HepG2 (cell line): ENCODE measurements around the gene PCBP4. TPM values are rescaled to one million over a fixed set of nuclear protein-coding genes. Genes with fewer than 3 reads are reported as not detected.

Experiments used
- AGO1 ChIP-seq: fragments of 200-400 bp; formaldehyde crosslinking; IDR thresholded peaks from 2 replicates; pipeline ENCODE4 v1.6.1; 2017; ENCODE audit warnings: mild to moderate bottlenecking, low read depth, low read length, moderate library complexity; ENCODE audit not compliant: poor library complexity, severe bottlenecking
- BRD4 ChIP-seq: sonication (generic); formaldehyde crosslinking; IDR thresholded peaks from 2 replicates; pipeline ENCODE4 v1.4.0; 2020; ENCODE audit warnings: missing genetic modification reagents
- GZF1 ChIP-seq: sonication (generic); formaldehyde crosslinking; IDR thresholded peaks from 2 replicates; pipeline ENCODE4 v1.5.1; 2020; ENCODE audit warnings: mild to moderate bottlenecking, missing genetic modification reagents
- HNRNPH1 ChIP-seq: fragments of 200-400 bp; formaldehyde crosslinking; optimal IDR thresholded peaks from 2 replicates; pipeline ENCODE3; 2017; ENCODE audit warnings: mild to moderate bottlenecking, low read depth, low read length
- MED13 ChIP-seq: sonication (generic); formaldehyde crosslinking; IDR thresholded peaks from 2 replicates; pipeline ENCODE4 v1.5.0; 2020; ENCODE audit warnings: missing genetic modification reagents
- RAD21 ChIP-seq: fragments of 450-650 bp; formaldehyde crosslinking; IDR thresholded peaks from 2 replicates; pipeline ENCODE4 v1.5.0; 2020; ENCODE audit warnings: mild to moderate bottlenecking
- RERE ChIP-seq: IDR thresholded peaks from 2 replicates; pipeline ENCODE4 v1.6.1; 2016; ENCODE audit warnings: low read depth, missing genetic modification reagents, missing compliant biosample characterization
- TBX3 ChIP-seq: fragments of 450-650 bp; IDR thresholded peaks from 2 replicates; pipeline ENCODE4 v1.6.1; 2017; ENCODE audit warnings: antibody characterized with exemption, mild to moderate bottlenecking, inconsistent platforms, borderline replicate concordance
- ZNF24 ChIP-seq: fragments of 450-650 bp; IDR thresholded peaks from 2 replicates; pipeline ENCODE4 v1.6.1; 2017; ENCODE audit warnings: antibody characterized with exemption, mild to moderate bottlenecking
- ZNF253 ChIP-seq: sonication (generic); formaldehyde crosslinking; IDR thresholded peaks from 2 replicates; pipeline ENCODE4 v1.8.0; 2022; ENCODE audit warnings: mild to moderate bottlenecking, missing genetic modification reagents, borderline replicate concordance
- ZNF414 ChIP-seq: sonication (generic); formaldehyde crosslinking; IDR thresholded peaks from 2 replicates; pipeline ENCODE4 v1.5.0; 2020; ENCODE audit warnings: missing genetic modification reagents
- ZNF687 ChIP-seq: sonication (generic); formaldehyde crosslinking; IDR thresholded peaks from 2 replicates; pipeline ENCODE4 v1.5.1; 2020; ENCODE audit warnings: mild to moderate bottlenecking, missing genetic modification reagents, moderate library complexity
- ZSCAN12 ChIP-seq: sonication (generic); formaldehyde crosslinking; IDR thresholded peaks from 2 replicates; pipeline ENCODE4 v1.9.0; 2021; ENCODE audit warnings: mild to moderate bottlenecking, missing genetic modification reagents
- polyA plus RNA-seq, 8 experiments: library from polyadenylated mRNA; depleted of rRNA in 3 of 8; stranded (reverse) in 7 of 8; unstranded in 1 of 8; fragments of >200 nt; fragmentation: Illumina TruSeq in 4 of 8; extraction: Trizol in 4 of 8; gene quantifications; 2 replicates each; pipeline versions ENCODE4 v1.2.1 to v1.2.3, GENCODE V29; 2011 to 2016; ENCODE audit warnings: low read depth in 4 of 8, missing spikeins in 1 of 8, mixed read lengths in 1 of 8; ENCODE audit not compliant: insufficient read depth in 1 of 8
- total RNA-seq, 5 experiments: library from RNA; depleted of rRNA; stranded (reverse); fragments of >200 nt; fragmentation: Illumina TruSeq; extraction: Trizol; gene quantifications; 2 replicates each; pipeline ENCODE4 v1.2.3, GENCODE V29; 2016; ENCODE audit warnings: low read depth in 1 of 5
- TF ChIP-seq, protein P1 (sequence below): sonication (generic); formaldehyde crosslinking; conservative IDR thresholded peaks from 2 replicates; pipeline ENCODE4 v1.5.0; 2020; ENCODE audit warnings: missing genetic modification reagents
- TF ChIP-seq, protein P2 (sequence below): sonication (generic); formaldehyde crosslinking; conservative IDR thresholded peaks from 2 replicates; pipeline ENCODE4 v1.4.0; 2020; ENCODE audit warnings: missing genetic modification reagents

The PCBP4 gene
- total and polyA plus RNA-seq, 2 of the 13 experiments (the other 11 are each of a cell fraction or from before 2014, with no cell fraction given) = 36.8 to 51.3 TPM

- peak; percentile 87 for TF ChIP-seq ZNF687 (CRISPR knock-in tag)
- peak; percentile 88 for TF ChIP-seq ZNF253 (CRISPR knock-in tag)
- peak; percentile 4; the same call in 1 of the 2 replicates for TF ChIP-seq ZNF414
- TF ChIP-seq RERE = peak; percentile 64; the same call in 1 of the 2 replicates
- TF ChIP-seq RAD21 (CRISPR knock-in tag) = 0 out of 2 replicates have a peak, but pooled peaks have one; percentile 3
- no peak for TF ChIP-seq ZNF24
- no peak; the same call in 1 of the 2 replicates for TF ChIP-seq ZSCAN12 (CRISPR knock-in tag)
- TF ChIP-seq, protein P1, sequence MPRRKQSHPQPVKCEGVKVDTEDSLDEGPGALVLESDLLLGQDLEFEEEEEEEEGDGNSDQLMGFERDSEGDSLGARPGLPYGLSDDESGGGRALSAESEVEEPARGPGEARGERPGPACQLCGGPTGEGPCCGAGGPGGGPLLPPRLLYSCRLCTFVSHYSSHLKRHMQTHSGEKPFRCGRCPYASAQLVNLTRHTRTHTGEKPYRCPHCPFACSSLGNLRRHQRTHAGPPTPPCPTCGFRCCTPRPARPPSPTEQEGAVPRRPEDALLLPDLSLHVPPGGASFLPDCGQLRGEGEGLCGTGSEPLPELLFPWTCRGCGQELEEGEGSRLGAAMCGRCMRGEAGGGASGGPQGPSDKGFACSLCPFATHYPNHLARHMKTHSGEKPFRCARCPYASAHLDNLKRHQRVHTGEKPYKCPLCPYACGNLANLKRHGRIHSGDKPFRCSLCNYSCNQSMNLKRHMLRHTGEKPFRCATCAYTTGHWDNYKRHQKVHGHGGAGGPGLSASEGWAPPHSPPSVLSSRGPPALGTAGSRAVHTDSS = no peak
- peak; percentile 76; the same call in 1 of the 2 replicates for TF ChIP-seq MED13
- no peak for TF ChIP-seq HNRNPH1
- peak; percentile 70 for TF ChIP-seq BRD4
- peak; percentile 32 for TF ChIP-seq AGO1
- TF ChIP-seq, protein P2, sequence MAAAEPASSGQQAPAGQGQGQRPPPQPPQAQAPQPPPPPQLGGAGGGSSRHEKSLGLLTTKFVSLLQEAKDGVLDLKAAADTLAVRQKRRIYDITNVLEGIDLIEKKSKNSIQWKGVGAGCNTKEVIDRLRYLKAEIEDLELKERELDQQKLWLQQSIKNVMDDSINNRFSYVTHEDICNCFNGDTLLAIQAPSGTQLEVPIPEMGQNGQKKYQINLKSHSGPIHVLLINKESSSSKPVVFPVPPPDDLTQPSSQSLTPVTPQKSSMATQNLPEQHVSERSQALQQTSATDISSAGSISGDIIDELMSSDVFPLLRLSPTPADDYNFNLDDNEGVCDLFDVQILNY (CRISPR knock-in tag) = no peak
- no peak for TF ChIP-seq TBX3
- TF ChIP-seq GZF1 (CRISPR knock-in tag) = 0 out of 2 replicates have a peak, but pooled peaks have one; percentile 21
Measured at GRCh38 chr3:51982838-51983577, 15.8 kb upstream of the PCBP4 start, which contains the start of gene ACY1 (continued).
